Calu3 (cell line): ENCODE results near the gene IDH3B. TPM values are rescaled to one million over a fixed set of nuclear protein-coding genes. Genes with fewer than 3 reads are reported as not detected.

Experiments
- BruUV-seq: library from RNA; stranded (reverse); fragments of 400-500 nt; replicated peaks from 2 replicates; lab custom pipeline; 2021; lab: Mats Ljungman, UMichigan
- CTCF ChIA-PET: fragments of 300-600 bp; sonication (Branson Sonifier 250); formaldehyde crosslinking; loops from one replicate; lab custom pipeline; 2022; ENCODE audit warnings: antibody characterized with exemption; lab: Charles Lee
- DNase-seq: peaks from one replicate; pipeline ENCODE4 v3.0.0; 2022
- H3K27ac Mint-ChIP-seq: one replicate; pipeline ENCODE4 v1.8.0; 2022; ENCODE audit warnings: mixed read lengths; ENCODE audit not compliant: unreplicated experiment
- H3K27me3 Mint-ChIP-seq: one replicate; pipeline ENCODE4 v1.8.0; 2022; ENCODE audit warnings: mixed read lengths; ENCODE audit not compliant: unreplicated experiment
- H3K36me3 Mint-ChIP-seq: one replicate; pipeline ENCODE4 v1.8.0; 2022; ENCODE audit warnings: mild to moderate bottlenecking, moderate library complexity, mixed read lengths; ENCODE audit not compliant: insufficient read depth, unreplicated experiment
- H3K4me1 Mint-ChIP-seq: one replicate; pipeline ENCODE4 v1.8.0; 2022; ENCODE audit warnings: mild to moderate bottlenecking, low read depth, mixed read lengths; ENCODE audit not compliant: unreplicated experiment
- H3K4me3 Mint-ChIP-seq: one replicate; pipeline ENCODE4 v1.8.0; 2022; ENCODE audit warnings: mild to moderate bottlenecking, low read depth, moderate library complexity, mixed read lengths; ENCODE audit not compliant: unreplicated experiment
- H3K9me3 Mint-ChIP-seq: one replicate; pipeline ENCODE4 v1.8.0; 2022; ENCODE audit warnings: low read depth, mixed read lengths; ENCODE audit not compliant: unreplicated experiment
- CTCF ChIP-seq: fragments of 200-600 bp; IDR thresholded peaks from one replicate; pipeline ENCODE4 v1.8.0; 2022; ENCODE audit warnings: antibody characterized with exemption; ENCODE audit not compliant: unreplicated experiment
- intact Hi-C: fragments of 100-400 bp; cut with micrococcal nuclease; formaldehyde crosslinking; loops from one replicate; pipeline ENCODE4 v1.10.0; 2022; ENCODE audit not compliant: unreplicated experiment
- total RNA-seq: library from RNA; stranded (reverse); gene quantifications from 2 replicates; pipeline ENCODE4 v1.2.3, GENCODE V29; 2022

Gene IDH3B
- total RNA-seq, 1 experiment from 2014 or later: 73.6 TPM

GRCh38 chr20:2708073-2708415 lies 44.0 kb upstream of the IDH3B start:
- BruUV-seq: no TSS peak
- H3K27ac Mint-ChIP-seq: no peak overlapping the region
- H3K27me3 Mint-ChIP-seq: peaks cover 38% of the 10 kb centered on the region
- H3K4me1 Mint-ChIP-seq: no peaks in the 10 kb centered on the region
- DNase-seq: no peak
- H3K9me3 Mint-ChIP-seq: no peaks in the 10 kb centered on the region
- intact Hi-C loops: no loop called here
- no peaks in the 10 kb centered on the region for H3K36me3 Mint-ChIP-seq
- CTCF ChIA-PET: no interaction called here
- H3K4me3 Mint-ChIP-seq: no peak overlapping the region
- TF ChIP-seq CTCF: no peak

- BruUV-seq: no TSS peak
- TF ChIP-seq CTCF: no peak
- Mint-ChIP-seq H3K4me3 (no peak overlapping the region), H3K4me1 (no peaks in the 10 kb centered on the region), H3K27me3 (peaks cover 38% of the 10 kb centered on the region), H3K9me3 (no peaks in the 10 kb centered on the region), H3K27ac (no peak overlapping the region), H3K36me3 (no peaks in the 10 kb centered on the region)
- CTCF ChIA-PET: interaction anchor here (0.5 kb wide), 1 partner anchor 273 kb away, joined by 3 read pairs; no protein-coding TSS in a partner anchor
- intact Hi-C loops: no loop called here
- no peak for DNase-seq
These were observed 43.5 kb upstream of the IDH3B start for GRCh38 chr20:2707353-2708072.

GRCh38 chr20:2706688-2707352 lies 42.8 kb upstream of the IDH3B start:
- no peak overlapping the region for H3K4me3 Mint-ChIP-seq
- TF ChIP-seq CTCF: no peak
- H3K36me3 Mint-ChIP-seq: no peaks in the 10 kb centered on the region
- intact Hi-C loops: no loop called here
- no peak for DNase-seq
- H3K27ac Mint-ChIP-seq: no peak overlapping the region
- BruUV-seq: no TSS peak
- CTCF ChIA-PET: interaction anchor here (0.5 kb wide), 1 partner anchor 272 kb away, joined by 3 read pairs; no protein-coding TSS in a partner anchor
- peaks cover 38% of the 10 kb centered on the region for H3K27me3 Mint-ChIP-seq
- no peaks in the 10 kb centered on the region for H3K4me1 Mint-ChIP-seq
- no peaks in the 10 kb centered on the region for H3K9me3 Mint-ChIP-seq

GRCh38 chr20:2705931-2706645 lies 42.1 kb upstream of the IDH3B start:
- Mint-ChIP-seq H3K27me3 (peaks cover 39% of the 10 kb centered on the region), H3K4me3 (no peak overlapping the region), H3K36me3 (no peaks in the 10 kb centered on the region), H3K4me1 (no peaks in the 10 kb centered on the region), H3K9me3 (no peaks in the 10 kb centered on the region), H3K27ac (no peak overlapping the region)
- CTCF ChIA-PET: no interaction called here
- no TSS peak for BruUV-seq
- no peak for TF ChIP-seq CTCF
- intact Hi-C loops: no loop called here
- DNase-seq: no peak
